SU-DHL-6 (cell line): ENCODE measurements around the gene GNAQ.

Source experiments
- H2AFZ ChIP-seq: fragments of 200-600 bp; sonication (generic); 2 replicates; pipeline ENCODE4 v1.6.1; 2014; ENCODE audit warnings: low read depth, mild to moderate bottlenecking, moderate library complexity, mixed read lengths, antibody characterized with exemption, low read length; ENCODE audit not compliant: severe bottlenecking
- H3F3A ChIP-seq: fragments of 200-600 bp; shearing (Covaris generic); 2 replicates; pipeline ENCODE4 v1.6.0; 2016; ENCODE audit warnings: antibody characterized with exemption, mild to moderate bottlenecking; ENCODE audit not compliant: insufficient read depth
- H3K27ac ChIP-seq: fragments of 200-600 bp; sonication (generic); 2 replicates; pipeline ENCODE4 v1.5.1; 2016; ENCODE audit warnings: low read depth, mild to moderate bottlenecking, low read length, moderate library complexity, mixed read lengths
- H3K27me3 ChIP-seq: fragments of 200-600 bp; sonication (generic), shearing (Covaris generic); 2 replicates; pipeline ENCODE4 v1.6.0; 2014; ENCODE audit warnings: mild to moderate bottlenecking, low read length
- H3K36me3 ChIP-seq: fragments of 200-600 bp; sonication (generic); 2 replicates; pipeline ENCODE4 v1.6.1; 2014; ENCODE audit warnings: mild to moderate bottlenecking, low read length, mixed read lengths
- H3K4me2 ChIP-seq: fragments of 300-600, 200-600 bp; shearing (Covaris generic), sonication (generic); 2 replicates; pipeline ENCODE4 v1.6.0; 2014; ENCODE audit warnings: low read length, low read depth, mild to moderate bottlenecking; ENCODE audit not compliant: poor library complexity, severe bottlenecking
- H3K4me3 ChIP-seq: fragments of 200-600 bp; sonication (generic); 2 replicates; pipeline ENCODE4 v1.5.1; 2014; ENCODE audit warnings: antibody characterized with exemption, low read length, mild to moderate bottlenecking, mixed read lengths; ENCODE audit not compliant: insufficient read depth, poor library complexity, severe bottlenecking
- H3K79me2 ChIP-seq: fragments of 200-600 bp; sonication (generic); 2 replicates; pipeline ENCODE4 v1.6.1; 2014; ENCODE audit warnings: mild to moderate bottlenecking, low read length, moderate library complexity; ENCODE audit not compliant: insufficient read depth
- H3K9ac ChIP-seq: fragments of 200-600 bp; sonication (generic); 2 replicates; pipeline ENCODE4 v1.7.0; 2014; ENCODE audit warnings: mild to moderate bottlenecking, low read length
- H3K9me2 ChIP-seq: fragments of 200-600 bp; sonication (generic); replicated peaks from 2 replicates; pipeline ENCODE4 v1.6.1; 2014; ENCODE audit warnings: low read length; ENCODE audit not compliant: insufficient read depth
- H3K9me3 ChIP-seq: fragments of 200-600 bp; sonication (generic); 2 replicates; pipeline ENCODE4 v1.6.1; 2014; ENCODE audit warnings: low read length, mixed read lengths; ENCODE audit not compliant: insufficient read depth
- H4K20me1 ChIP-seq: fragments of 200-600 bp; sonication (generic); 2 replicates; pipeline ENCODE4 v1.6.1; 2014; ENCODE audit warnings: low read depth, mild to moderate bottlenecking, antibody characterized with exemption, low read length, moderate library complexity, mixed read lengths
- CTCF ChIP-seq: fragments of 200-600 bp; sonication (generic); IDR thresholded peaks from one replicate; pipeline ENCODE4 v1.5.1; 2017; ENCODE audit warnings: antibody characterized with exemption, mild to moderate bottlenecking, low read length, moderate library complexity; ENCODE audit not compliant: insufficient read depth, poor library complexity, severe bottlenecking
- EZH2phosphoT487 ChIP-seq: fragments of 200-600 bp; sonication (generic), shearing (Covaris generic); conservative IDR thresholded peaks from 2 replicates; pipeline ENCODE4 v1.6.1; 2018; ENCODE audit warnings: mild to moderate bottlenecking, antibody characterized with exemption, low read length, moderate library complexity, mixed read lengths

Gene GNAQ

GRCh38 chr9:78003730-78004129 is 27.9 kb downstream of the GNAQ start:
- Histone ChIP-seq H4K20me1 (no peaks in the 10 kb centered on the region), H3K4me2 (no peak overlapping the region), H2AFZ (no peak overlapping the region), H3K27me3 (no peaks in the 10 kb centered on the region), H3K9me3 (no peaks in the 10 kb centered on the region), H3K9me2 (no peaks in the 10 kb centered on the region), H3K4me3 (no peak overlapping the region), H3K36me3 (no peaks in the 10 kb centered on the region), H3K9ac (no peak overlapping the region), H3K79me2 (no peaks in the 10 kb centered on the region), H3K27ac (no peak overlapping the region), H3F3A (no peaks in the 10 kb centered on the region)
- TF ChIP-seq EZH2phosphoT487 (no peak), CTCF (no peak)

GRCh38 chr9:78001946-78002731 is 29.5 kb downstream of the GNAQ start:
- Histone ChIP-seq H3K9me2 (no peaks in the 10 kb centered on the region), H3K27me3 (no peaks in the 10 kb centered on the region), H3K4me2 (no peak overlapping the region), H3K27ac (no peak overlapping the region), H3F3A (no peaks in the 10 kb centered on the region), H3K36me3 (no peaks in the 10 kb centered on the region), H3K4me3 (no peak overlapping the region), H2AFZ (no peak overlapping the region), H4K20me1 (no peaks in the 10 kb centered on the region), H3K9me3 (no peaks in the 10 kb centered on the region), H3K9ac (no peak overlapping the region), H3K79me2 (no peaks in the 10 kb centered on the region)
- TF ChIP-seq CTCF (no peak), EZH2phosphoT487 (no peak)

GRCh38 chr9:78000221-78000620 is 31.4 kb downstream of the GNAQ start:
- H2AFZ ChIP-seq = no peak overlapping the region
- no peaks in the 10 kb centered on the region for H3F3A ChIP-seq
- TF ChIP-seq CTCF (no peak), EZH2phosphoT487 (no peak)
- no peak overlapping the region for H3K27ac ChIP-seq
- no peaks in the 10 kb centered on the region for H3K27me3 ChIP-seq
- H4K20me1 ChIP-seq = no peaks in the 10 kb centered on the region
- H3K9ac ChIP-seq = no peak overlapping the region
- no peaks in the 10 kb centered on the region for H3K9me2 ChIP-seq
- no peak overlapping the region for H3K4me3 ChIP-seq
- H3K36me3 ChIP-seq = no peaks in the 10 kb centered on the region
- H3K79me2 ChIP-seq = no peaks in the 10 kb centered on the region
- H3K9me3 ChIP-seq = no peaks in the 10 kb centered on the region
- no peak overlapping the region for H3K4me2 ChIP-seq
